Muscle layer of duodenum (tissue), 2 donors: ENCODE data around the gene RAB28.
"Not testable (repeated sequence)": the region's sequence is repeated elsewhere in the genome, so short reads cannot be mapped to it uniquely, and the experiment has no call there.

Experiments
- H3K27ac ChIP-seq: one replicate; pipeline ENCODE4 v1.7.0; 2013; ENCODE audit warnings: mild to moderate bottlenecking, low read length
- H3K27me3 ChIP-seq: one replicate; pipeline ENCODE4 v1.7.0; 2013; ENCODE audit warnings: low read depth, mild to moderate bottlenecking, control low read depth, low read length
- H3K36me3 ChIP-seq, 2 donors: one replicate each; pipeline ENCODE4 v1.7.0; 2013; ENCODE audit warnings: low read length in 2 of 2, control low read depth in 1 of 2, mild to moderate bottlenecking in 1 of 2; ENCODE audit not compliant: insufficient read depth in 2 of 2, control insufficient read depth in 1 of 2
- H3K4me1 ChIP-seq, 2 donors: one replicate each; pipeline ENCODE4 v1.7.0; 2013; ENCODE audit warnings: low read length in 2 of 2, mild to moderate bottlenecking in 2 of 2, control low read depth in 1 of 2, moderate library complexity in 1 of 2; ENCODE audit not compliant: insufficient read depth in 2 of 2, control insufficient read depth in 1 of 2
- H3K4me3 ChIP-seq, 2 donors: one replicate each; pipeline ENCODE4 v1.7.0; 2013; ENCODE audit warnings: low read length in 2 of 2, low read depth in 1 of 2, mild to moderate bottlenecking in 1 of 2
- H3K9me3 ChIP-seq, 2 donors: one replicate each; pipeline ENCODE4 v1.7.0; 2013; ENCODE audit warnings: low read length in 2 of 2, control low read depth in 1 of 2, mild to moderate bottlenecking in 1 of 2; ENCODE audit not compliant: control insufficient read depth in 1 of 2
- donor health status: healthy.

RAB28 gene

GRCh38 chr4:13403326-13403725 is 80.8 kb downstream of the RAB28 start:
- H3K4me1 ChIP-seq = no peaks in the 10 kb centered on the region
- H3K36me3 ChIP-seq = no peaks in the 10 kb centered on the region
- no peaks in the 10 kb centered on the region for H3K27me3 ChIP-seq
- no peaks in the 10 kb centered on the region for H3K9me3 ChIP-seq
- H3K4me3 ChIP-seq = no peak overlapping the region
- H3K27ac ChIP-seq = no peak overlapping the region

- H3K4me1 ChIP-seq = peaks cover 0 to 6% of the 10 kb centered on the region in 2 donors
- no peak overlapping the region for H3K4me3 ChIP-seq
- no peak overlapping the region for H3K27ac ChIP-seq
- H3K9me3 ChIP-seq = no peaks in the 10 kb centered on the region
- no peaks in the 10 kb centered on the region for H3K27me3 ChIP-seq
- H3K36me3 ChIP-seq = no peaks in the 10 kb centered on the region
Observed at GRCh38 chr4:13399257-13399656, 84.9 kb downstream of the RAB28 start.

- no peak overlapping the region for H3K4me3 ChIP-seq
- H3K27ac ChIP-seq = no peak overlapping the region
- H3K36me3 ChIP-seq = no peaks in the 10 kb centered on the region
- H3K9me3 ChIP-seq = no peaks in the 10 kb centered on the region
- H3K4me1 ChIP-seq = peaks cover 0 to 6% of the 10 kb centered on the region in 2 donors
- H3K27me3 ChIP-seq = no peaks in the 10 kb centered on the region
Observed at GRCh38 chr4:13396161-13396560, 88.0 kb downstream of the RAB28 start.

GRCh38 chr4:13389901-13390300 is 94.2 kb downstream of the RAB28 start:
- not testable (repeated sequence) for H3K27ac ChIP-seq, H3K4me3 ChIP-seq, H3K4me1 ChIP-seq, H3K36me3 ChIP-seq, H3K27me3 ChIP-seq, H3K9me3 ChIP-seq

- no peaks in the 10 kb centered on the region for H3K36me3 ChIP-seq
- H3K27ac ChIP-seq = no peak overlapping the region
Observed at GRCh38 chr4:13386405-13387107, 97.6 kb downstream of the RAB28 start.

GRCh38 chr4:13384055-13384454 is 100.1 kb downstream of the RAB28 start:
- Histone ChIP-seq H3K9me3 (no peaks in the 10 kb centered on the region), H3K27ac (no peak overlapping the region), H3K4me3 (no peak overlapping the region), H3K36me3 (no peaks in the 10 kb centered on the region), H3K27me3 (no peaks in the 10 kb centered on the region), H3K4me1 (no peaks in the 10 kb centered on the region)

More at GRCh38 chr4:13386405-13387107, 97.6 kb downstream of the RAB28 start:
- H3K4me3 ChIP-seq = no peak overlapping the region
- H3K9me3 ChIP-seq = no peaks in the 10 kb centered on the region
- H3K27me3 ChIP-seq = no peaks in the 10 kb centered on the region
- H3K4me1 ChIP-seq = no peaks in the 10 kb centered on the region

- Histone ChIP-seq H3K4me3 (no peak overlapping the region), H3K9me3 (no peaks in the 10 kb centered on the region), H3K27me3 (no peaks in the 10 kb centered on the region)
Observed at GRCh38 chr4:13378973-13379759, 105.0 kb downstream of the RAB28 start.

GRCh38 chr4:13371048-13371447 is 113.1 kb downstream of the RAB28 start:
- Histone ChIP-seq H3K27me3 (no peaks in the 10 kb centered on the region), H3K27ac (no peak overlapping the region), H3K9me3 (no peaks in the 10 kb centered on the region), H3K4me3 (no peak overlapping the region), H3K4me1 (no peaks in the 10 kb centered on the region), H3K36me3 (peaks cover 0 to 6% of the 10 kb centered on the region in 2 donors)

More at GRCh38 chr4:13378973-13379759, 105.0 kb downstream of the RAB28 start:
- Histone ChIP-seq H3K27ac (no peak overlapping the region), H3K4me1 (no peaks in the 10 kb centered on the region), H3K36me3 (peaks cover 0 to 4% of the 10 kb centered on the region in 2 donors)

GRCh38 chr4:13368217-13368616 is 115.9 kb downstream of the RAB28 start:
- H3K36me3 ChIP-seq = peaks cover 0 to 6% of the 10 kb centered on the region in 2 donors
- H3K27ac ChIP-seq = no peak overlapping the region
- no peaks in the 10 kb centered on the region for H3K4me1 ChIP-seq
- H3K27me3 ChIP-seq = no peaks in the 10 kb centered on the region
- no peak overlapping the region for H3K4me3 ChIP-seq
- H3K9me3 ChIP-seq = no peaks in the 10 kb centered on the region

- no peak overlapping the region for H3K4me3 ChIP-seq
- H3K27ac ChIP-seq = no peak overlapping the region
- peaks cover 0 to 6% of the 10 kb centered on the region in 2 donors for H3K36me3 ChIP-seq
- H3K9me3 ChIP-seq = no peaks in the 10 kb centered on the region
- H3K4me1 ChIP-seq = no peaks in the 10 kb centered on the region
- no peaks in the 10 kb centered on the region for H3K27me3 ChIP-seq
Observed at GRCh38 chr4:13367691-13368090, 116.4 kb downstream of the RAB28 start.

- no peaks in the 10 kb centered on the region for H3K27me3 ChIP-seq
- H3K9me3 ChIP-seq = no peaks in the 10 kb centered on the region
- H3K4me1 ChIP-seq = no peaks in the 10 kb centered on the region
- no peak overlapping the region for H3K4me3 ChIP-seq
- peaks cover 0 to 6% of the 10 kb centered on the region in 2 donors for H3K36me3 ChIP-seq
- H3K27ac ChIP-seq = no peak overlapping the region
Observed at GRCh38 chr4:13367244-13367643, 116.9 kb downstream of the RAB28 start.
